ENCODE measurements around the gene FBXO24.

FBXO24 gene

GRCh38 chr7:100598425-100598824 is 12.3 kb downstream of the FBXO24 start:
- DNase-seq: no peak

- no peak for DNase-seq
Measured at GRCh38 chr7:100599911-100600729, 14.0 kb downstream of the FBXO24 start.

- DNase-seq: no peak
Measured at GRCh38 chr7:100600730-100601038, 14.6 kb downstream of the FBXO24 start.

GRCh38 chr7:100602889-100603725 is 17.0 kb downstream of the FBXO24 start:
- DNase-seq: no peak

GRCh38 chr7:100603726-100604027 is 17.5 kb downstream of the FBXO24 start:
- DNase-seq: no peak

- DNase-seq: peak; percentile 53
Measured at GRCh38 chr7:100604028-100604975, 18.2 kb downstream of the FBXO24 start.

- no peak for DNase-seq
Measured at GRCh38 chr7:100604976-100605911, 19.1 kb downstream of the FBXO24 start.

GRCh38 chr7:100606313-100606712 is 20.2 kb downstream of the FBXO24 start:
- DNase-seq: no peak

GRCh38 chr7:100607111-100607510 is 21.0 kb downstream of the FBXO24 start:
- DNase-seq: no peak

- DNase-seq: no peak
Measured at GRCh38 chr7:100609958-100610357, 23.8 kb downstream of the FBXO24 start.

- peak; percentile 97 for DNase-seq
Measured at GRCh38 chr7:100611983-100612729, 26.0 kb downstream of the FBXO24 start, which contains the start of gene MOSPD3. Gene MOSPD3, plus strand, starts transcription at chr7:100612540. Its CDS starts 252 bp downstream, at chr7:100612792.

GRCh38 chr7:100612730-100613390 is 26.7 kb downstream of the FBXO24 start:
- no peak for DNase-seq

GRCh38 chr7:100613412-100614175 is 27.5 kb downstream of the FBXO24 start:
- DNase-seq: no peak

- no peak for DNase-seq
Measured at GRCh38 chr7:100614308-100614861, 28.3 kb downstream of the FBXO24 start.

GRCh38 chr7:100620239-100620638 is 34.1 kb downstream of the FBXO24 start:
- no peak for DNase-seq

GRCh38 chr7:100620804-100621203 is 34.7 kb downstream of the FBXO24 start:
- no peak for DNase-seq

- no peak for DNase-seq
Measured at GRCh38 chr7:100621554-100621953, 35.4 kb downstream of the FBXO24 start.

GRCh38 chr7:100623951-100624824 is 38.1 kb downstream of the FBXO24 start:
- no peak for DNase-seq
